ENCODE results near the gene PTCH2. TPM values are rescaled to one million over a fixed set of nuclear protein-coding genes. Genes with fewer than 3 reads are reported as not detected.

The PTCH2 gene
- total RNA-seq, 2 donors from 2014 or later, result 0.22 to 0.24 TPM

DNA sequence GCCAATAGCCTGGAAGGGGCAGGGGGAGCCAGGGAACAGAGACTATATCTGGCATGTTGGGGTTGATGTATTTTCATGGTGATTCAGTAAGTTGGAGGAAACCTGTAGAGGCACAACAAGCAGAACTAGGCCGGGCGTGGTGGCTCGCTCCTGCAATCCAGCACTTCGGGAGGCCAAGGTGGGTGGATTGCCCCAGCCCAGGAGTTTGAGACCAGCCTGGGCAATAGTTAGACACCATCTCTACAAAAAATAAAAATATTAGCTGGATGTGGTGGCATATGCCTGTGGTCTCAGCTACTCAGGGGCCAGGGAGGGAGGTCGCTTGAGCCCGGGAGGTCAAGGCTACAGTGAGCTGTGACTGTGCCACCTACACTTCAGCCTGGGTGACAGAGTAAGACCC is 10.1 kb upstream of the PTCH2 start:
- H3K36me3 ChIP-seq, result peaks cover 20% of the 10 kb centered on the region

DNA sequence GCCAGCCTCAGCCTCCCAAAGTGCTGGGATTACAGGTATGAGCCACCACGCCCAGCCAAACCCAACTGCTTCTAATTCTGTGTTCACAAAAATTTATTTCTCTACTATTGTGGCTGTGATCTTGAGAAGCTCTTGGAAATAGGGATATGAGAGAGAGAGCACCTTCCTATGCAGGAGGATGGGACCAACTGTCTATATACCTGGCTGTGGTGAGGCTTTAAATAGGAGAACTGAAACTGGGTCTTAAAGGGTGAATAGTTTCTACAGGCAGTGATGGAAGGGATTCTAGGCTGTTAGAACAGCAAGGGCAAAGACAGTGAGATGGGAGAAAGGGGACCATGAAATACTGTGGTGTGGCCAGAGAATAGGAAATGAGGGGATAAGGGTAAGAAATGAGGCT is 8.3 kb upstream of the PTCH2 start:
- H3K4me1 ChIP-seq, result peaks cover 0 to 14% of the 10 kb centered on the region in 2 donors
- no peak for DNase-seq (ENCODE audit: low spot score)

More for the DNA sequence above, 10.1 kb upstream of the PTCH2 start:
- Histone ChIP-seq H3K27ac (no peak overlapping the region), H3K9me3 (no peaks in the 10 kb centered on the region), H3K4me1 (peaks cover 0 to 14% of the 10 kb centered on the region in 2 donors), H3K4me3 (no peak overlapping the region), H3K27me3 (no peaks in the 10 kb centered on the region)
- DNase-seq (ENCODE audit: low spot score), result no peak
- TF ChIP-seq, protein P1, sequence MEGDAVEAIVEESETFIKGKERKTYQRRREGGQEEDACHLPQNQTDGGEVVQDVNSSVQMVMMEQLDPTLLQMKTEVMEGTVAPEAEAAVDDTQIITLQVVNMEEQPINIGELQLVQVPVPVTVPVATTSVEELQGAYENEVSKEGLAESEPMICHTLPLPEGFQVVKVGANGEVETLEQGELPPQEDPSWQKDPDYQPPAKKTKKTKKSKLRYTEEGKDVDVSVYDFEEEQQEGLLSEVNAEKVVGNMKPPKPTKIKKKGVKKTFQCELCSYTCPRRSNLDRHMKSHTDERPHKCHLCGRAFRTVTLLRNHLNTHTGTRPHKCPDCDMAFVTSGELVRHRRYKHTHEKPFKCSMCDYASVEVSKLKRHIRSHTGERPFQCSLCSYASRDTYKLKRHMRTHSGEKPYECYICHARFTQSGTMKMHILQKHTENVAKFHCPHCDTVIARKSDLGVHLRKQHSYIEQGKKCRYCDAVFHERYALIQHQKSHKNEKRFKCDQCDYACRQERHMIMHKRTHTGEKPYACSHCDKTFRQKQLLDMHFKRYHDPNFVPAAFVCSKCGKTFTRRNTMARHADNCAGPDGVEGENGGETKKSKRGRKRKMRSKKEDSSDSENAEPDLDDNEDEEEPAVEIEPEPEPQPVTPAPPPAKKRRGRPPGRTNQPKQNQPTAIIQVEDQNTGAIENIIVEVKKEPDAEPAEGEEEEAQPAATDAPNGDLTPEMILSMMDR (IDR thresholded peaks at IDR 0.05), result no peak

DNA sequence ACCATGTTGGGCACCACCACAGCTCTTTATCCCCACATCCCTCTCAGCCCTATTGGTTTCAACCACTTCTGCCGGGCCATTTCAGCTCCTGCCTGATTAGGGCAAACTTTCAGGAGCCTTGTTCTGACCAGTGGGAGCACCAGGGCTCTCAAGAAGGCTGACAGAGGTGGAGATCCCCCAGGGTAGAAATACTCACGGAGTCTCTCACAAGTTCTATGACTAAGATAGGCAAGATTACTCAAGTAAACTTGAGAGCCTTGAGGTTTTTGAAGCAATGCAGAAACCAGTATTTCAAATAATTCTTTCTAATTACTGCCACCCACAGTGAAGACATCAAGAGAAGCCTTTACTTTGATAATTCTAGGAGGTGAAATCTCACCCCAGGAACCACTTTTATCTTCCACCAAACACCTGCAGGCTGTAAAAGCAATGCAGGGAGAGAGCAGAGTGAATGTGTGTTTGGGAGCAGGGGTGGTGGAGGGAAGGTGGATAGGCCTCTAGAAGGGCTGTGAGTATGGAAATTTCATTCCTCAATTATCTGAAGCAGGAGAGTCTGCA is 6.6 kb upstream of the PTCH2 start:
- H3K4me3 ChIP-seq, result no peak overlapping the region
- TF ChIP-seq, protein P1 (IDR thresholded peaks at IDR 0.05), result no peak
- peaks cover 9% of the 10 kb centered on the region for H3K36me3 ChIP-seq
- peaks cover 0 to 14% of the 10 kb centered on the region in 2 donors for H3K4me1 ChIP-seq
- DNase-seq (ENCODE audit: low spot score), result no peak
- no peaks in the 10 kb centered on the region for H3K9me3 ChIP-seq
- H3K27ac ChIP-seq, result no peak overlapping the region
- H3K27me3 ChIP-seq, result no peaks in the 10 kb centered on the region

More for the DNA sequence above, 8.3 kb upstream of the PTCH2 start:
- H3K36me3 ChIP-seq, result peaks cover 9% of the 10 kb centered on the region
- H3K27ac ChIP-seq, result no peak overlapping the region
- H3K9me3 ChIP-seq, result no peaks in the 10 kb centered on the region
- no peak overlapping the region for H3K4me3 ChIP-seq
- TF ChIP-seq, protein P1 (IDR thresholded peaks at IDR 0.05), result no peak
- H3K27me3 ChIP-seq, result no peaks in the 10 kb centered on the region

DNA sequence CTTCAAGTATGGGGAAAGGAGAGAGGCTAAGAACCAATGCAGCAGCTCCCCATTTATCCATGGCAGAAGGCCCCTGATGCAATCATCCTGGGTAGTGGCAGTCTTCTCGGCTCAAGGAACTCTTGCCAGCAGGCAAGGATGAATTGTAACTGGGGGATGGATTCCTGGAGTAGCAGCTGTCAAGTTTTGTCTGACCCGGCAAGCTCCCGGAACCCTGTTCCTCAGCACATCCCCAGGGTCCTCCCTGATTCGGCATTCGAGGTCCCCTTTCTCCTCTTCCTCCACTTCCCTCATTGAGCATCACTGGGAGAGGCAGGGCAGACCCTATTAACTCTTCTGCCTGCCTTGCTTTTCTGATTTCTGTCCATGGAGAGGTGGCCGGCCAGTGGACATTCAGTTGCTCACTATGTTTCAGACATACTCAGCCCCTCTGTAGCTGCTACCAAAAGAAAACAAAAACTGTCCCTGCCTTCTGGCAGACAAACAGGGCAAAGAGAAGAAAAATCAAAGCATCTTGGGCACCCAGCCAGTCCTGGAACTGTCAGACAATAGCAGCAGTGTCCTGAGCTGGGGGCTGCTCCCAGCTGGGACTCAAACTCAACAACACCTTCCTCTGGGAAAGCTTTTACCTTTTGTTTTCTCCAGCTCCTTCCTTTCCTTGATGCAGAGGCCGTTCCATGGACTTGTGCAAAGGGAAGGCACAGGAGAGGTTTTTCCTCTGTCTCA is 5.6 kb upstream of the PTCH2 start:
- no peaks in the 10 kb centered on the region for H3K27me3 ChIP-seq
- H3K9me3 ChIP-seq, result no peaks in the 10 kb centered on the region
- no peak overlapping the region for H3K4me3 ChIP-seq
- TF ChIP-seq, protein P1 (IDR thresholded peaks at IDR 0.05), result no peak
- H3K4me1 ChIP-seq, result peaks cover 0 to 15% of the 10 kb centered on the region in 2 donors
- H3K36me3 ChIP-seq, result peaks cover 9% of the 10 kb centered on the region
- H3K27ac ChIP-seq, result no peak overlapping the region
- DNase-seq (ENCODE audit: low spot score), result no peak

DNA sequence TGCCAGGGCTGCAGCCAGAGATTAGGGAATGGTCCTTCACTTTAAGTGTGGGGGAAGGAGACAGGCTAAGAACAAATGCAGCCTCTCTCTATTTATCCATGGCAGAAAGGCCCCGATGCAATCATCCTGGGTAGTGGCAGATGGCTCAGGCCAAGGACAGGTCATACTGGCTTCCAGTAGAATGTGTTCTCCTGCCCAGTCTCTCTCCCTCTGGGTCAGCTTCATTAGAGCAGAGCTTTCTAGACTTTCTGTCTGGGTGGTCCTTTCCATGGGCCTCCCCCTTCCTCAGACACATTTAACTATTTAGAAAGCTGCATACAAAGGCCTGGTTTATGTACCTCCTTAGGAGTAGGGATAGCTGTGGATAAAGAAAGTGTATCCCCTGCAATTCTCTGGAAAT is 4.8 kb upstream of the PTCH2 start:
- no peak overlapping the region for H3K4me3 ChIP-seq
- no peaks in the 10 kb centered on the region for H3K27me3 ChIP-seq
- TF ChIP-seq, protein P1 (IDR thresholded peaks at IDR 0.05), result no peak
- H3K4me1 ChIP-seq, result peaks cover 0 to 21% of the 10 kb centered on the region in 2 donors
- no peaks in the 10 kb centered on the region for H3K9me3 ChIP-seq
- H3K27ac ChIP-seq, result no peak overlapping the region
- H3K36me3 ChIP-seq, result peaks cover 9% of the 10 kb centered on the region
- DNase-seq (ENCODE audit: low spot score), result no peak
